Frontal cortex (tissue), 4 donors: ENCODE measurements around the gene TSHR. TPM values are rescaled to one million over a fixed set of nuclear protein-coding genes. Genes with fewer than 3 reads are reported as not detected.
A peak's percentile ranks its signal among the peaks of the same experiment; 100 is the strongest.

Source experiments
- DNase-seq, 2 donors: peaks; one replicate each; pipeline ENCODE4 v3.0.0; 2012; ENCODE audit warnings: low spot score in 2 of 2
- FAIRE-seq: peaks from 2 replicates; lab custom pipeline; 2012; peaks lifted over from hg19 to GRCh38; lab: Jason Lieb, UNC
- total RNA-seq: library from RNA; depleted of rRNA; stranded (reverse); fragments of >200 nt; gene quantifications from one replicate; pipeline ENCODE4 v1.2.3, GENCODE V29; 2014
- donor health status: control.
- donor health status: control.
- donor health status: control.

Gene TSHR
- total RNA-seq, 1 donor from 2014 or later, result 0.41 TPM

- no peak for FAIRE-seq
- DNase-seq, result no peak
Observed at GRCh38 chr14:81122326-81122725, 166.9 kb downstream of the TSHR start.

- no peak for DNase-seq
- FAIRE-seq, result no peak
Observed at GRCh38 chr14:81123811-81124210, 168.4 kb downstream of the TSHR start.

- no peak for FAIRE-seq
- no peak for DNase-seq
Observed at GRCh38 chr14:81125536-81125935, 170.1 kb downstream of the TSHR start.

- no peak for DNase-seq
- no peak for FAIRE-seq
Observed at GRCh38 chr14:81127785-81128184, 172.4 kb downstream of the TSHR start.

- no peak for DNase-seq
Observed at GRCh38 chr14:81129242-81129641, 173.8 kb downstream of the TSHR start.

GRCh38 chr14:81132468-81132867 is 177.0 kb downstream of the TSHR start:
- FAIRE-seq, result no peak

More at GRCh38 chr14:81129242-81129641, 173.8 kb downstream of the TSHR start:
- FAIRE-seq, result no peak

GRCh38 chr14:81133400-81133799 is 178.0 kb downstream of the TSHR start:
- DNase-seq (no peak), FAIRE-seq (no peak)

More at GRCh38 chr14:81132468-81132867, 177.0 kb downstream of the TSHR start:
- DNase-seq, result no peak

- FAIRE-seq (no peak), DNase-seq (no peak)
Observed at GRCh38 chr14:81137316-81137715, 181.9 kb downstream of the TSHR start.

- FAIRE-seq (no peak), DNase-seq (no peak)
Observed at GRCh38 chr14:81138429-81138828, 183.0 kb downstream of the TSHR start.

GRCh38 chr14:81141426-81141825 is 186.0 kb downstream of the TSHR start:
- FAIRE-seq (no peak), DNase-seq (no peak)

- no peak for FAIRE-seq
- no peak for DNase-seq
Observed at GRCh38 chr14:81143793-81144192, 188.4 kb downstream of the TSHR start.

GRCh38 chr14:81144824-81145603 is 189.6 kb downstream of the TSHR start:
- DNase-seq, result no peak
- no peak for FAIRE-seq

GRCh38 chr14:81147140-81147897 is 191.9 kb downstream of the TSHR start:
- DNase-seq, result no peak
- FAIRE-seq, result no peak

GRCh38 chr14:81148635-81149034 is 193.2 kb downstream of the TSHR start:
- no peak for DNase-seq
- no peak for FAIRE-seq

- DNase-seq, result no peak
- FAIRE-seq, result no peak
Observed at GRCh38 chr14:81153187-81153586, 197.8 kb downstream of the TSHR start.

- DNase-seq (no peak), FAIRE-seq (no peak)
Observed at GRCh38 chr14:81157431-81157830, 202.0 kb downstream of the TSHR start.

- no peak for DNase-seq
- FAIRE-seq, result no peak
Observed at GRCh38 chr14:81161088-81161487, 205.7 kb downstream of the TSHR start.

GRCh38 chr14:81161749-81162148 is 206.3 kb downstream of the TSHR start:
- no peak for FAIRE-seq
- no peak for DNase-seq

GRCh38 chr14:81162941-81163340 is 207.5 kb downstream of the TSHR start:
- DNase-seq (no peak), FAIRE-seq (no peak)

GRCh38 chr14:81164167-81164774 is 208.8 kb downstream of the TSHR start:
- DNase-seq, result peak in 1 of 2 donors; percentile 21
- no peak for FAIRE-seq

GRCh38 chr14:81165188-81165587 is 209.8 kb downstream of the TSHR start:
- FAIRE-seq, result no peak
- DNase-seq, result no peak
